GM12878 (cell line): ENCODE data around the gene DGAT2. TPM values are rescaled to one million over a fixed set of nuclear protein-coding genes. Genes with fewer than 3 reads are reported as not detected.

Experiments used
- ATAC-seq: fragments of 200-7000 bp; cut with Tn5 transposase; 3 replicates; pipeline ENCODE4 v1.9.1; 2020; ENCODE audit warnings: mild to moderate bottlenecking, moderate library complexity
- BruUV-seq: library from RNA; stranded (reverse); fragments of 400-500 nt; replicated peaks from 2 replicates; lab custom pipeline; 2021; lab: Mats Ljungman, UMichigan
- CTCF ChIA-PET: fragments of 300-600 bp; sonication (Branson Sonifier 250); formaldehyde crosslinking; extraction: SDS; loops from one replicate; lab custom pipeline; 2021; ENCODE audit warnings: inconsistent platforms; lab: Yijun Ruan, JAX
- POLR2A ChIA-PET: fragments of 350-600 bp; formaldehyde crosslinking; extraction: SDS; loops from one replicate; lab custom pipeline; 2021; ENCODE audit warnings: inconsistent platforms; lab: Charles Lee
- RAD21 ChIA-PET: fragments of 300-600 bp; sonication (Branson Sonifier 250); formaldehyde crosslinking; loops from one replicate; lab custom pipeline; 2023; ENCODE audit warnings: antibody characterized with exemption; ENCODE audit not compliant: unreplicated experiment; lab: Charles Lee
- SMC1A ChIA-PET: fragments of 300-600 bp; sonication (Branson Sonifier 250); formaldehyde crosslinking; loops from one replicate; lab custom pipeline; 2023; ENCODE audit not compliant: unreplicated experiment, uncharacterized antibody; lab: Charles Lee
- DNase-seq: peaks from one replicate; pipeline ENCODE4 v3.0.0-alpha.2; 2011; ENCODE audit warnings: low read depth, low spot score
- FAIRE-seq: peaks from 3 replicates; lab custom pipeline; 2011; peaks lifted over from hg19 to GRCh38; lab: Jason Lieb, UNC
- H2AFZ ChIP-seq: 2 replicates; pipeline ENCODE4 v1.6.0; 2011; ENCODE audit warnings: low read depth, low read length, control low read depth; ENCODE audit not compliant: control insufficient read depth
- H3K27ac ChIP-seq: 2 replicates; pipeline ENCODE4 v1.5.1; 2011; ENCODE audit warnings: control low read depth; ENCODE audit not compliant: control insufficient read depth, insufficient read depth
- H3K27me3 ChIP-seq, 2 experiments: replicated peaks in 1 of 2; 2 replicates each; pipeline versions ENCODE4 v1.6.0 to v1.6.1; 2011; ENCODE audit warnings: low read length in 1 of 2; ENCODE audit not compliant: control insufficient read depth in 2 of 2, insufficient read depth in 2 of 2
- H3K36me3 ChIP-seq, 2 experiments: 2 replicates each; pipeline ENCODE4 v1.5.1; 2011; ENCODE audit warnings: low read length in 1 of 2; ENCODE audit not compliant: control insufficient read depth in 2 of 2, insufficient read depth in 2 of 2
- H3K4me1 ChIP-seq: 2 replicates; pipeline ENCODE4 v1.6.1; 2011; ENCODE audit warnings: mild to moderate bottlenecking, low read length, moderate library complexity, mixed read lengths; ENCODE audit not compliant: control insufficient read depth, insufficient read depth
- H3K4me2 ChIP-seq: 2 replicates; pipeline ENCODE4 v1.6.0; 2011; ENCODE audit warnings: control low read depth; ENCODE audit not compliant: control insufficient read depth, insufficient read depth
- H3K4me3 ChIP-seq: fragments of 200-600 bp; sonication (generic); 2 replicates; pipeline ENCODE4 v1.5.1; 2016
- H3K79me2 ChIP-seq: 2 replicates; pipeline ENCODE4 v1.6.0; 2011; ENCODE audit warnings: low read length; ENCODE audit not compliant: control insufficient read depth, insufficient read depth
- H3K9ac ChIP-seq: 2 replicates; pipeline ENCODE4 v1.8.0; 2011; ENCODE audit warnings: low read length, control low read depth, mixed read lengths; ENCODE audit not compliant: control insufficient read depth, insufficient read depth
- H3K9me3 ChIP-seq: replicated peaks from 3 replicates; pipeline ENCODE4 v1.5.1; 2011; ENCODE audit warnings: mild to moderate bottlenecking, low read length; ENCODE audit not compliant: control insufficient read depth, insufficient read depth
- H4K20me1 ChIP-seq: 2 replicates; pipeline ENCODE4 v1.6.0; 2011; ENCODE audit not compliant: control insufficient read depth, insufficient read depth
- ASH2L ChIP-seq: fragments of 300-600, 200-600 bp; sonication (generic); IDR thresholded peaks from 2 replicates; pipeline ENCODE4 v1.6.1; 2017; ENCODE audit warnings: low read depth, mild to moderate bottlenecking, borderline replicate concordance
- EP300 ChIP-seq, 2 experiments: fragments of 150-350 bp in 1 of 2; IDR thresholded peaks; 2 replicates each; pipeline ENCODE4 v1.6.1; 2011 to 2012; ENCODE audit warnings: low read depth in 2 of 2, low read length in 2 of 2, borderline replicate concordance in 1 of 2, improper control_type of control experiment in 1 of 2, inconsistent platforms in 1 of 2; ENCODE audit not compliant: control insufficient read depth in 1 of 2
- HCFC1 ChIP-seq: fragments of 150-350 bp; IDR thresholded peaks from 2 replicates; pipeline ENCODE4 v1.6.1; 2014; ENCODE audit warnings: low read length
- LARP7 ChIP-seq: fragments of 450-650 bp; IDR thresholded peaks from 2 replicates; pipeline ENCODE4 v1.6.1; 2017; ENCODE audit warnings: mild to moderate bottlenecking
- MTA2 ChIP-seq: fragments of 450-650 bp; IDR thresholded peaks from 2 replicates; pipeline ENCODE4 v1.6.1; 2016; ENCODE audit warnings: low read depth, mild to moderate bottlenecking, moderate library complexity
- MYB ChIP-seq: fragments of 150-350 bp; IDR thresholded peaks from 2 replicates; pipeline ENCODE4 v1.6.1; 2014; ENCODE audit warnings: mild to moderate bottlenecking, low read depth, low read length, borderline replicate concordance
- NFYA ChIP-seq: IDR thresholded peaks from 2 replicates; pipeline ENCODE4 v1.6.1; 2011; ENCODE audit warnings: low read depth, mild to moderate bottlenecking, low read length, improper control_type of control experiment, borderline replicate concordance
- TBL1XR1 ChIP-seq: IDR thresholded peaks from 2 replicates; pipeline ENCODE4 v1.6.1; 2012; ENCODE audit warnings: low read depth, low read length, improper control_type of control experiment
- WGBS: methylation state at CpG from one replicate; pipeline ENCODE4 v1.1.6; 2016; ENCODE audit warnings: low lambda C conversion rate; ENCODE audit not compliant: insufficient replicate concordance, insufficient coverage; ENCODE audit errors: missing lambda C conversion rate; 5-methylcytosine and 5-hydroxymethylcytosine counted together
- in situ Hi-C: fragments of 300-500 bp; cut with MboI; formaldehyde crosslinking; loops from 9 replicates; pipeline ENCODE4 v1.14.3; 2018; ENCODE audit warnings: mixed read lengths
- intact Hi-C: fragments of 100-400 bp; cut with micrococcal nuclease; formaldehyde crosslinking; loops from one replicate; pipeline ENCODE4 v1.14.2; 2022; ENCODE audit not compliant: unreplicated experiment
- polyA plus RNA-seq, 11 experiments: library from polyadenylated mRNA; depleted of rRNA in 4 of 11; unstranded in 6 of 11; stranded (reverse) in 5 of 11; fragments of >200 nt; fragmentation: Nextera tagmentation in 4 of 11; fragmentation: Illumina TruSeq in 1 of 11; extraction: Ambion mirVana in 4 of 11; extraction: Trizol in 1 of 11; gene quantifications; 1 replicate in 1 of 11; 2 replicates in 10 of 11; pipeline versions ENCODE4 v1.2.1 to v1.2.3, GENCODE V29; 2011 to 2016; ENCODE audit warnings: inconsistent platforms in 2 of 11, missing spikeins in 2 of 11, low read depth in 1 of 11
- total RNA-seq, 4 experiments: library from RNA; depleted of rRNA in 3 of 4; stranded (reverse); fragments of >200 nt in 3 of 4; fragmentation: Illumina TruSeq in 1 of 4; extraction: Trizol in 1 of 4; gene quantifications; 2 replicates each; pipeline versions ENCODE4 v1.2.1 to v1.2.3, GENCODE V29; 2013 to 2021
- TF ChIP-seq, protein P1 (sequence below): fragments of 150-350 bp; IDR thresholded peaks from 2 replicates; pipeline ENCODE4 v1.6.1; 2016; ENCODE audit warnings: low read depth, low read length

Gene DGAT2
- total and polyA plus RNA-seq, 10 of the 15 experiments (the other 5 are each of a cell fraction or from before 2014, with no cell fraction given): 5.1 to 25.9 (median 17.6) TPM

DNA sequence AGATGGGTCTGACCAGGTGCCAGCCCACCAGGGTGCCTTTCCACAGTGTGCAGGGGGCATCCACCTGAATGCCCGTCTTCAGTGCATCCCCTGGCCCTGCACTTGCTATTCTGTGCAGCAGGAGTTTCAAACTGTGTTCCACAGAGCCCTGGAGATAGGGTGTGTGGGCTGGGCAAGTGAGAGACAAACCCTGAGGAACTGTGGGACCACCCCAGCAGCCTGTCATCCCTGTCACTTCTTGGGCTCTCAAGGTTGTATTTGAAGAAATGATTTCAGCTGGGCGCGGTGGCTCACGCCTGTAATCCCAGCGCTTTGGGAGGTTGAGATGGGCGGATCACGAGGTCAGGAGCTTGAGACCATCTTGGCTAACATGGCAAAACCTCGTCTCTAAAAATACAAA lies 6.4 kb upstream of the DGAT2 start:
- CTCF ChIA-PET: interaction anchor here (1.1 to 1.4 kb wide), 2 partner anchors 39 to 56 kb away, joined by 3 to 4 read pairs; no protein-coding TSS in a partner anchor
- intact Hi-C loops: loop anchor here (10.0 kb wide), 1 partner anchor 167 kb away; no protein-coding TSS in a partner anchor
- no peak for FAIRE-seq

More for the DNA sequence above, 6.4 kb upstream of the DGAT2 start:
- no peak overlapping the region for H3K9ac ChIP-seq
- H3K4me2 ChIP-seq: no peak overlapping the region
- peaks cover 13% of the 10 kb centered on the region for H3K4me1 ChIP-seq
- no peak overlapping the region for H3K4me3 ChIP-seq
- H3K27me3 ChIP-seq: no peaks in the 10 kb centered on the region
- 67% methylated on average over 7 of the region's 8 CpGs for WGBS
- ATAC-seq: no peak
- H3K79me2 ChIP-seq: no peaks in the 10 kb centered on the region
- TF ChIP-seq EP300 (IDR thresholded peaks at IDR 0.05; ENCODE audit: borderline replicate concordance in 1 of 2, control insufficient read depth in 1 of 2, low read depth in 2 of 2, low read length in 2 of 2) (no peak), HCFC1 (no peak), TBL1XR1 (no peak), MYB (no peak), ASH2L (no peak), NFYA (no peak), MTA2 (no peak), LARP7 (no peak)
- TF ChIP-seq, protein P1, sequence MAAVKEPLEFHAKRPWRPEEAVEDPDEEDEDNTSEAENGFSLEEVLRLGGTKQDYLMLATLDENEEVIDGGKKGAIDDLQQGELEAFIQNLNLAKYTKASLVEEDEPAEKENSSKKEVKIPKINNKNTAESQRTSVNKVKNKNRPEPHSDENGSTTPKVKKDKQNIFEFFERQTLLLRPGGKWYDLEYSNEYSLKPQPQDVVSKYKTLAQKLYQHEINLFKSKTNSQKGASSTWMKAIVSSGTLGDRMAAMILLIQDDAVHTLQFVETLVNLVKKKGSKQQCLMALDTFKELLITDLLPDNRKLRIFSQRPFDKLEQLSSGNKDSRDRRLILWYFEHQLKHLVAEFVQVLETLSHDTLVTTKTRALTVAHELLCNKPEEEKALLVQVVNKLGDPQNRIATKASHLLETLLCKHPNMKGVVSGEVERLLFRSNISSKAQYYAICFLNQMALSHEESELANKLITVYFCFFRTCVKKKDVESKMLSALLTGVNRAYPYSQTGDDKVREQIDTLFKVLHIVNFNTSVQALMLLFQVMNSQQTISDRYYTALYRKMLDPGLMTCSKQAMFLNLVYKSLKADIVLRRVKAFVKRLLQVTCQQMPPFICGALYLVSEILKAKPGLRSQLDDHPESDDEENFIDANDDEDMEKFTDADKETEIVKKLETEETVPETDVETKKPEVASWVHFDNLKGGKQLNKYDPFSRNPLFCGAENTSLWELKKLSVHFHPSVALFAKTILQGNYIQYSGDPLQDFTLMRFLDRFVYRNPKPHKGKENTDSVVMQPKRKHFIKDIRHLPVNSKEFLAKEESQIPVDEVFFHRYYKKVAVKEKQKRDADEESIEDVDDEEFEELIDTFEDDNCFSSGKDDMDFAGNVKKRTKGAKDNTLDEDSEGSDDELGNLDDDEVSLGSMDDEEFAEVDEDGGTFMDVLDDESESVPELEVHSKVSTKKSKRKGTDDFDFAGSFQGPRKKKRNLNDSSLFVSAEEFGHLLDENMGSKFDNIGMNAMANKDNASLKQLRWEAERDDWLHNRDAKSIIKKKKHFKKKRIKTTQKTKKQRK: no peak
- TF ChIP-seq, all 136 proteins: peak for 0
- BruUV-seq: no TSS peak
- no peak for DNase-seq
- H3K9me3 ChIP-seq: no peaks in the 10 kb centered on the region
- no peaks in the 10 kb centered on the region for H3K36me3 ChIP-seq
- no peaks in the 10 kb centered on the region for H4K20me1 ChIP-seq
- SMC1A ChIA-PET: no interaction called here
- RAD21 ChIA-PET: no interaction called here
- no peak overlapping the region for H3K27ac ChIP-seq
- no peak overlapping the region for H2AFZ ChIP-seq
- POLR2A ChIA-PET: no interaction called here
- in situ Hi-C loops: no loop called here
